GM23338 (cell line): ENCODE data around the gene TOP1. TPM values are rescaled to one million over a fixed set of nuclear protein-coding genes. Genes with fewer than 3 reads are reported as not detected.

Experiments
- ATAC-seq: fragments of 200-7000 bp; cut with Tn5 transposase; 3 replicates; pipeline ENCODE4 v1.9.1; 2020
- DNase-seq: peaks from one replicate; pipeline ENCODE4 v3.0.0-alpha.2; 2015; ENCODE audit warnings: low spot score
- H2AFZ ChIP-seq: fragments of 200-600 bp; sonication (generic); 2 replicates; pipeline ENCODE4 v1.8.0; 2016; ENCODE audit warnings: antibody characterized with exemption, mild to moderate bottlenecking, moderate library complexity
- H3F3A ChIP-seq: fragments of 200-600 bp; sonication (generic); replicated peaks from 2 replicates; pipeline ENCODE4 v1.8.0; 2017; ENCODE audit warnings: antibody characterized with exemption, mixed run types, low read depth
- H3K27ac ChIP-seq: fragments of 200-600 bp; sonication (generic); 2 replicates; pipeline ENCODE4 v1.6.1; 2016; ENCODE audit warnings: low read depth
- H3K27me3 ChIP-seq: fragments of 200-600 bp; sonication (generic); 2 replicates; pipeline ENCODE4 v1.8.0; 2016; ENCODE audit warnings: mild to moderate bottlenecking, mixed run types, moderate library complexity; ENCODE audit not compliant: insufficient read depth
- H3K36me3 ChIP-seq: fragments of 200-600 bp; sonication (generic); 2 replicates; pipeline ENCODE4 v1.8.0; 2016; ENCODE audit warnings: mild to moderate bottlenecking; ENCODE audit not compliant: insufficient read depth
- H3K4me1 ChIP-seq: fragments of 200-600 bp; sonication (generic); 2 replicates; pipeline ENCODE4 v1.8.0; 2016; ENCODE audit warnings: mild to moderate bottlenecking, moderate library complexity; ENCODE audit not compliant: insufficient read depth
- H3K4me2 ChIP-seq: fragments of 200-600 bp; sonication (generic); 2 replicates; pipeline ENCODE4 v1.7.1; 2017; ENCODE audit warnings: mixed run types
- H3K4me3 ChIP-seq: fragments of 200-600 bp; sonication (generic); 2 replicates; pipeline ENCODE4 v1.6.1; 2016; ENCODE audit warnings: mixed run types
- H3K79me2 ChIP-seq: fragments of 200-600 bp; sonication (generic); replicated peaks from 2 replicates; pipeline ENCODE4 v1.8.0; 2017; ENCODE audit warnings: mild to moderate bottlenecking; ENCODE audit not compliant: insufficient read depth
- H3K9me2 ChIP-seq: fragments of 200-600 bp; sonication (generic); 2 replicates; pipeline ENCODE4 v1.8.0; 2017; ENCODE audit not compliant: insufficient read depth
- H4K20me1 ChIP-seq: fragments of 200-600 bp; sonication (generic); replicated peaks from 2 replicates; pipeline ENCODE4 v1.8.0; 2017; ENCODE audit warnings: mild to moderate bottlenecking; ENCODE audit not compliant: insufficient read depth
- H3K27ac Mint-ChIP-seq: 2 replicates; pipeline ENCODE4 v1.8.0; 2020; ENCODE audit warnings: inconsistent platforms, mild to moderate bottlenecking, moderate library complexity, mixed read lengths
- H3K27me3 Mint-ChIP-seq: 3 replicates; pipeline ENCODE4 v1.8.0; 2022; ENCODE audit warnings: low read depth, mild to moderate bottlenecking, moderate library complexity, mixed read lengths, inconsistent platforms; ENCODE audit not compliant: insufficient read depth, poor library complexity
- H3K36me3 Mint-ChIP-seq: 3 replicates; pipeline ENCODE4 v1.8.0; 2021; ENCODE audit warnings: low read depth, mild to moderate bottlenecking, inconsistent platforms, moderate library complexity, mixed read lengths
- H3K4me1 Mint-ChIP-seq: 3 replicates; pipeline ENCODE4 v1.8.0; 2020; ENCODE audit warnings: mild to moderate bottlenecking, inconsistent platforms, mixed read lengths
- H3K4me3 Mint-ChIP-seq: 3 replicates; pipeline ENCODE4 v1.8.0; 2021; ENCODE audit warnings: moderate library complexity, mild to moderate bottlenecking, inconsistent platforms, mixed read lengths
- H3K9me3 Mint-ChIP-seq: 3 replicates; pipeline ENCODE4 v1.8.0; 2020; ENCODE audit warnings: moderate library complexity, mild to moderate bottlenecking, inconsistent platforms, mixed read lengths
- CREB1 ChIP-seq: fragments of 250-450 bp; sonication (Bioruptor Pico); IDR thresholded peaks from 2 replicates; pipeline ENCODE4 v1.5.0; 2020; ENCODE audit warnings: low read depth, mild to moderate bottlenecking, moderate library complexity
- EZH2 ChIP-seq: fragments of 200-600 bp; sonication (generic); IDR thresholded peaks from one replicate; pipeline ENCODE4 v1.8.0; 2017; ENCODE audit warnings: antibody characterized with exemption, mild to moderate bottlenecking, low read depth; ENCODE audit not compliant: unreplicated experiment
- EZH2phosphoT487 ChIP-seq: fragments of 200-600 bp; sonication (generic); IDR thresholded peaks from one replicate; pipeline ENCODE4 v1.8.1; 2018; ENCODE audit warnings: antibody characterized with exemption; ENCODE audit not compliant: unreplicated experiment
- JUNB ChIP-seq: IDR thresholded peaks from one replicate; pipeline ENCODE4 v1.6.1; 2016; ENCODE audit warnings: antibody characterized with exemption; ENCODE audit not compliant: unreplicated experiment
- NANOG ChIP-seq: IDR thresholded peaks from 2 replicates; pipeline ENCODE4 v1.6.1; 2016; ENCODE audit warnings: antibody characterized with exemption, borderline replicate concordance
- POLR2AphosphoS5 ChIP-seq: IDR thresholded peaks from 2 replicates; pipeline ENCODE4 v1.6.1; 2016; ENCODE audit warnings: antibody characterized with exemption, low read depth
- REST ChIP-seq: IDR thresholded peaks from one replicate; pipeline ENCODE4 v1.6.1; 2018; ENCODE audit warnings: antibody characterized with exemption; ENCODE audit not compliant: unreplicated experiment
- STAT1 ChIP-seq: IDR thresholded peaks from one replicate; pipeline ENCODE4 v1.6.1; 2016; ENCODE audit warnings: antibody characterized with exemption; ENCODE audit not compliant: unreplicated experiment
- ZNF114 ChIP-seq: fragments of 250-450 bp; sonication (Bioruptor Pico); IDR thresholded peaks from 2 replicates; pipeline ENCODE4 v1.5.0; 2020; ENCODE audit warnings: mild to moderate bottlenecking, moderate library complexity
- ZNF331 ChIP-seq: fragments of 250-450 bp; sonication (Bioruptor Pico); IDR thresholded peaks from 2 replicates; pipeline ENCODE4 v1.5.0; 2020; ENCODE audit warnings: low read depth, mild to moderate bottlenecking, moderate library complexity
- ZNF462 ChIP-seq: fragments of 250-450 bp; sonication (Bioruptor Pico); IDR thresholded peaks from 2 replicates; pipeline ENCODE4 v1.5.0; 2020; ENCODE audit warnings: mild to moderate bottlenecking, moderate library complexity
- polyA plus RNA-seq: library from polyadenylated mRNA; unstranded; fragments of >200 nt; fragmentation: Nextera tagmentation; extraction: Ambion mirVana; gene quantifications from 2 replicates; pipeline ENCODE4 v1.2.1, GENCODE V29; 2016
- total RNA-seq: library from RNA; depleted of rRNA; stranded (reverse); fragments of >200 nt; shearing (Covaris generic); gene quantifications from 2 replicates; pipeline ENCODE4 v1.2.3, GENCODE V29; 2014
- TF ChIP-seq, protein P1 (sequence below): IDR thresholded peaks from 2 replicates; pipeline ENCODE4 v1.6.1; 2016; ENCODE audit warnings: antibody characterized with exemption
- TF ChIP-seq, protein P2 (sequence below), 2 experiments: fragments of 200-600 bp in 1 of 2; sonication (generic) in 1 of 2; conservative IDR thresholded peaks; 2 replicates each; pipeline versions ENCODE4 v1.5.1 to v1.6.1; 2016 to 2017; ENCODE audit warnings: antibody characterized with exemption in 2 of 2, low read depth in 2 of 2, mild to moderate bottlenecking in 2 of 2, moderate library complexity in 1 of 2

The TOP1 gene
- total and polyA plus RNA-seq, 2 experiments from 2014 or later = 62.4 to 101 TPM

DNA sequence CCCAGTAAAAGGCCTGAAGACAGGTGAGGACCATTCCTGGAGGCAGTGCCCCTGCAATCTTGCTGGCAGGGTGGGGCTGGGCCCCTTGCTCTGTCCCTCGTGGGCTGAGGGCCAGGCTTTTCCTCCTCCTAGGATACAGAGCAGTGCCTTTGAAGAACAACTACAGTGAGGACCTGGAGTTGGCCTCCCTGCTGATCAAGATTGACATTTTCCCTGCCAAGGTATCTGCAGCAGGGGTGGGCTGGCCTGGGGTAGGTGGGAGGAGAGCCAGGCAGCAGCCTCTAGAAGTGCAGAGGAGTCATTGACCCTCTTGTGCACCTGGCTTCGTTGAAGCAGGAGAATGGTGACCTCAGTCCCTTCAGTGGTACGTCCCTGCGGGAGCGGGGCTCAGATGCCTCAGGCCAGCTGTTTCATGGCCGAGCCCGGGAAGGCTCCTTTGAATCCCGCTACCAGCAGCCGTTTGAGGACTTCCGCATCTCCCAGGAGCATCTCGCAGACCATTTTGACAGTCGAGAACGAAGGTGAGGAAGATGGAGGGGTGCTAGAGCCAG is 145.2 kb downstream of the TOP1 start:
- Histone ChIP-seq H2AFZ (no peak overlapping the region), H3K27me3 (no peaks in the 10 kb centered on the region), H3K36me3 (peaks cover 31% of the 10 kb centered on the region), H3K4me3 (no peak overlapping the region), H3K79me2 (no peaks in the 10 kb centered on the region), H3K4me1 (peaks cover 5% of the 10 kb centered on the region; the same call in 1 of the 2 replicates), H4K20me1 (peaks cover 8% of the 10 kb centered on the region), H3K4me2 (no peak overlapping the region), H3K9me2 (no peaks in the 10 kb centered on the region), H3K27ac (no peak overlapping the region), H3F3A (peaks cover 6% of the 10 kb centered on the region; the same call in 1 of the 2 replicates)
- ATAC-seq (no peak), DNase-seq (no peak)
- Mint-ChIP-seq H3K4me1 (peaks cover 13% of the 10 kb centered on the region; the same call in 2 of the 3 replicates), H3K27ac (no peak overlapping the region), H3K4me3 (no peak overlapping the region), H3K36me3 (peaks cover 83% of the 10 kb centered on the region), H3K27me3 (peaks cover 15% of the 10 kb centered on the region), H3K9me3 (no peaks in the 10 kb centered on the region; the same call in 2 of the 3 replicates)
- TF ChIP-seq, protein P1, sequence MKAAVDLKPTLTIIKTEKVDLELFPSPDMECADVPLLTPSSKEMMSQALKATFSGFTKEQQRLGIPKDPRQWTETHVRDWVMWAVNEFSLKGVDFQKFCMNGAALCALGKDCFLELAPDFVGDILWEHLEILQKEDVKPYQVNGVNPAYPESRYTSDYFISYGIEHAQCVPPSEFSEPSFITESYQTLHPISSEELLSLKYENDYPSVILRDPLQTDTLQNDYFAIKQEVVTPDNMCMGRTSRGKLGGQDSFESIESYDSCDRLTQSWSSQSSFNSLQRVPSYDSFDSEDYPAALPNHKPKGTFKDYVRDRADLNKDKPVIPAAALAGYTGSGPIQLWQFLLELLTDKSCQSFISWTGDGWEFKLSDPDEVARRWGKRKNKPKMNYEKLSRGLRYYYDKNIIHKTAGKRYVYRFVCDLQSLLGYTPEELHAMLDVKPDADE = no peak
- TF ChIP-seq ZNF114 (no peak), POLR2AphosphoS5 (no peak), ZNF462 (CRISPR knock-in tag) (no peak), JUNB (no peak), STAT1 (no peak), EZH2phosphoT487 (no peak), CREB1 (CRISPR knock-in tag) (no peak), REST (no peak), ZNF331 (CRISPR knock-in tag) (no peak), EZH2 (no peak), NANOG (no peak)
- TF ChIP-seq, protein P2, sequence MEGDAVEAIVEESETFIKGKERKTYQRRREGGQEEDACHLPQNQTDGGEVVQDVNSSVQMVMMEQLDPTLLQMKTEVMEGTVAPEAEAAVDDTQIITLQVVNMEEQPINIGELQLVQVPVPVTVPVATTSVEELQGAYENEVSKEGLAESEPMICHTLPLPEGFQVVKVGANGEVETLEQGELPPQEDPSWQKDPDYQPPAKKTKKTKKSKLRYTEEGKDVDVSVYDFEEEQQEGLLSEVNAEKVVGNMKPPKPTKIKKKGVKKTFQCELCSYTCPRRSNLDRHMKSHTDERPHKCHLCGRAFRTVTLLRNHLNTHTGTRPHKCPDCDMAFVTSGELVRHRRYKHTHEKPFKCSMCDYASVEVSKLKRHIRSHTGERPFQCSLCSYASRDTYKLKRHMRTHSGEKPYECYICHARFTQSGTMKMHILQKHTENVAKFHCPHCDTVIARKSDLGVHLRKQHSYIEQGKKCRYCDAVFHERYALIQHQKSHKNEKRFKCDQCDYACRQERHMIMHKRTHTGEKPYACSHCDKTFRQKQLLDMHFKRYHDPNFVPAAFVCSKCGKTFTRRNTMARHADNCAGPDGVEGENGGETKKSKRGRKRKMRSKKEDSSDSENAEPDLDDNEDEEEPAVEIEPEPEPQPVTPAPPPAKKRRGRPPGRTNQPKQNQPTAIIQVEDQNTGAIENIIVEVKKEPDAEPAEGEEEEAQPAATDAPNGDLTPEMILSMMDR (conservative IDR thresholded peaks at IDR 0.05; ENCODE audit: low read depth in 2 of 2) = no peak
